HG03175 (cell line): ENCODE measurements around the gene MGME1.

Experiments
- ATAC-seq: cut with Tn5 transposase; IDR thresholded peaks from one replicate; pipeline ENCODE4 v1.9.1; 2021; ENCODE audit warnings: mild to moderate bottlenecking, moderate library complexity; ENCODE audit not compliant: unreplicated experiment

Gene MGME1

GRCh38 chr20:17939622-17940223 is 29.1 kb upstream of the MGME1 start:
- no peak for ATAC-seq

GRCh38 chr20:17940224-17940971 is 28.4 kb upstream of the MGME1 start:
- no peak for ATAC-seq

GRCh38 chr20:17941087-17941825 is 27.6 kb upstream of the MGME1 start:
- no peak for ATAC-seq

GRCh38 chr20:17941826-17942196 is 27.0 kb upstream of the MGME1 start:
- ATAC-seq: no peak

- peak; percentile 69 for ATAC-seq
Observed at GRCh38 chr20:17943343-17943742, 25.5 kb upstream of the MGME1 start.

- ATAC-seq: no peak
Observed at GRCh38 chr20:17944854-17945474, 23.9 kb upstream of the MGME1 start.

GRCh38 chr20:17946040-17946439 is 22.8 kb upstream of the MGME1 start:
- no peak for ATAC-seq

GRCh38 chr20:17946572-17947473 is 22.0 kb upstream of the MGME1 start:
- ATAC-seq: no peak

- no peak for ATAC-seq
Observed at GRCh38 chr20:17947474-17947815, 21.4 kb upstream of the MGME1 start.

- no peak for ATAC-seq
Observed at GRCh38 chr20:17948442-17948841, 20.4 kb upstream of the MGME1 start.

- no peak for ATAC-seq
Observed at GRCh38 chr20:17949899-17950298, 18.9 kb upstream of the MGME1 start.

- no peak for ATAC-seq
Observed at GRCh38 chr20:17950670-17951069, 18.1 kb upstream of the MGME1 start.

GRCh38 chr20:17951323-17951722 is 17.5 kb upstream of the MGME1 start:
- ATAC-seq: no peak

- ATAC-seq: no peak
Observed at GRCh38 chr20:17952692-17953684, 15.8 kb upstream of the MGME1 start.

GRCh38 chr20:17953935-17954334 is 14.9 kb upstream of the MGME1 start:
- no peak for ATAC-seq

GRCh38 chr20:17955302-17955701 is 13.5 kb upstream of the MGME1 start:
- no peak for ATAC-seq

- ATAC-seq: no peak
Observed at GRCh38 chr20:17956099-17956685, 12.6 kb upstream of the MGME1 start.

- ATAC-seq: no peak
Observed at GRCh38 chr20:17957505-17958363, 11.1 kb upstream of the MGME1 start.
